Epithelial cell of prostate (primary cell): Measurements from ENCODE around the gene AKNAD1.
A peak's percentile ranks its signal among the peaks of the same experiment; 100 is the strongest.
"Not testable (repeated sequence)": the region's sequence is repeated elsewhere in the genome, so short reads cannot be mapped to it uniquely, and the experiment has no call there.

Experiments
- DNase-seq: peaks from one replicate; pipeline ENCODE4 v3.0.0-alpha.2; 2011; ENCODE audit warnings: low read depth, low spot score
- H3K27ac ChIP-seq: fragments of 450-650 bp; 2 replicates; pipeline ENCODE4 v1.5.1; 2017; ENCODE audit warnings: mild to moderate bottlenecking

The AKNAD1 gene

GRCh38 chr1:108803548-108803947, 53.3 kb downstream of the AKNAD1 start:
- DNase-seq, result no peak
- no peak overlapping the region for H3K27ac ChIP-seq

- no peak for DNase-seq
- no peak overlapping the region for H3K27ac ChIP-seq
Measured at GRCh38 chr1:108801101-108801500, 55.8 kb downstream of the AKNAD1 start.

- no peak overlapping the region for H3K27ac ChIP-seq
- no peak for DNase-seq
Measured at GRCh38 chr1:108799001-108799400, 57.9 kb downstream of the AKNAD1 start.

GRCh38 chr1:108792420-108792819, 64.5 kb downstream of the AKNAD1 start:
- no peak overlapping the region for H3K27ac ChIP-seq
- DNase-seq, result no peak

- no peak for DNase-seq
- no peak overlapping the region for H3K27ac ChIP-seq
Measured at GRCh38 chr1:108791790-108792189, 65.1 kb downstream of the AKNAD1 start.

GRCh38 chr1:108785880-108786279, 71.0 kb downstream of the AKNAD1 start:
- H3K27ac ChIP-seq, result no peak overlapping the region
- DNase-seq, result no peak

- no peak for DNase-seq
Measured at GRCh38 chr1:108785264-108785663, 71.6 kb downstream of the AKNAD1 start.

GRCh38 chr1:108781575-108781944, 75.3 kb downstream of the AKNAD1 start:
- DNase-seq, H3K27ac ChIP-seq: not testable (repeated sequence)

More at GRCh38 chr1:108785264-108785663, 71.6 kb downstream of the AKNAD1 start:
- no peak overlapping the region for H3K27ac ChIP-seq

GRCh38 chr1:108780937-108781574, 75.8 kb downstream of the AKNAD1 start:
- no peak for DNase-seq
- no peak overlapping the region for H3K27ac ChIP-seq

GRCh38 chr1:108779455-108779854, 77.4 kb downstream of the AKNAD1 start:
- no peak overlapping the region for H3K27ac ChIP-seq
- no peak for DNase-seq

GRCh38 chr1:108777839-108778238, 79.1 kb downstream of the AKNAD1 start:
- no peak for DNase-seq
- H3K27ac ChIP-seq, result peak overlapping the region; percentile 3

- H3K27ac ChIP-seq, result no peak overlapping the region
- DNase-seq, result no peak
Measured at GRCh38 chr1:108767708-108768107, 89.2 kb downstream of the AKNAD1 start.

GRCh38 chr1:108767115-108767514, 89.8 kb downstream of the AKNAD1 start:
- DNase-seq, result no peak
- H3K27ac ChIP-seq, result no peak overlapping the region
